NCI-H526 treated with DMSO at 0.1 percent for 48 hours (cell line): ENCODE results near the gene SNCAIP.

Experiments used
- DNase-seq: peaks from one replicate; lab custom pipeline; 2025; lab: John Stamatoyannopoulos, UW

Gene SNCAIP

DNA sequence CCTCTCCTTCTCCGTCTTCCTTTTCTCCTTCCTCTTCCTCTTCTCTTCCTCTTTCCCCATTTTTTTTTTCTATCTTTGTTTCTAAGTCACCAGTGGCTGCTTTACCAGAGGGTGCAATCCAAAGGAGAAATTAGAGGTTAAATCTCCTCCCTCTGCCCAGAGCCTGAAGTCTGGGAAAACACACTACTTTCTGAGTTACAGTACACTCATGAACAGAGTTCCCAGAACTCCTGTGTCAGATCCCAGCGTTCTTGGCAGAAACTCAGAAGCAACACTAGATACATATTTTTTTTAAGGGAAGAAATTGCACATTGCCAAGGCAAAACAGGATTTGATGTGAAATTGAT, 189.0 kb downstream of the SNCAIP start:
- no peak for DNase-seq

DNA sequence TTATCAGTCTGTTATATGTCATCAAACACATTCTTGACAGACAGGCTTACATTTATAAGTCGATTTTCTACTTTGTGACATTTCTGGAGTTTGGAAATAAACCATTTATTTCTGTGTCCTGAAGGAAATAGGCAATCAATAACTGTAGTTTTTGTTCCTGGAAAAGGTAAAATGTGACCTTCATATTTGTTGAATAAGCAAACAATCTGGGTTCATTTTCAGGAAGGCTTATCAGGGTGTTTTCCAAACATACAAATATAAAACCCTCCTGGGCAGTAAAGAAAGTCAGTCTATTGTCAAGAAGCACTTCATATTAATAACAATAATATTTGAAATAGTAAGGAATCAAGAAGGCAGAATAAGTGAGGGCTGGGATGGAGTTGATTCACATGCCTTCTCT, 195.0 kb downstream of the SNCAIP start:
- DNase-seq: no peak

- DNase-seq: no peak
Observed at GRCh38 chr5:122507581-122507980, 195.5 kb downstream of the SNCAIP start.

DNA sequence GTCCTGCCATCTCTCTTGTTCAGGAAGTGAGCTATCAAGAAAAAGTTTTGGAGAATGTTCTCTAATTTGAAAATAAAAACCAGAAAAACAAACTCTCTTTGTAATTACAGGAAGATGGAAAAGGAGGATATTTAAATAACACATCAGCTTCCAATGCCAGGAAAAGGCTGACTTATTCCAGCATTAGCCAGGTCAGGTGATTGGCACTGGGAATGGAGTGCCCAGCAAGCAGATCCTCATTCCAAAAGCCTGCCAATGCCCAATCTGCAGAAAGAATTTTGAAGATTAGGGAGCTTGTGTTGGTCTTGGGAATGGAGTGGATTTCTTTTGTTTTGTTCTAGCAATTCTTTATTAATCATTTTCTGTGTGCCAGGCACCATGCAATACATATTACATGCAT, 196.6 kb downstream of the SNCAIP start:
- no peak for DNase-seq
